HepG2 (cell line): ENCODE measurements around the gene LUC7L. TPM values are rescaled to one million over a fixed set of nuclear protein-coding genes. Genes with fewer than 3 reads are reported as not detected.
A peak's percentile ranks its signal among the peaks of the same experiment; 100 is the strongest.

Experiments
- ATAC-seq: fragments of 200-7000 bp; cut with Tn5 transposase; 3 replicates; pipeline ENCODE4 v1.9.1; 2020; ENCODE audit warnings: mild to moderate bottlenecking, moderate library complexity
- BruUV-seq: library from RNA; stranded (reverse); fragments of 400-500 nt; replicated peaks from 2 replicates; lab custom pipeline; 2021; lab: Mats Ljungman, UMichigan
- CTCF ChIA-PET: fragments of 300-600 bp; formaldehyde crosslinking; extraction: SDS; loops from one replicate; lab custom pipeline; 2021; ENCODE audit warnings: low total read pairs, inconsistent platforms, low intra/inter-chr PET ratio; lab: Yijun Ruan, JAX
- POLR2A ChIA-PET: fragments of 350-600 bp; sonication (Branson Sonifier 250); formaldehyde crosslinking; loops from one replicate; lab custom pipeline; 2020; ENCODE audit warnings: antibody characterized with exemption, inconsistent platforms; lab: Yijun Ruan, JAX
- DNase-seq: peaks from one replicate; pipeline ENCODE4 v3.0.0-alpha.2; 2015; ENCODE audit warnings: low spot score
- FAIRE-seq: peaks from 3 replicates; lab custom pipeline; 2011; peaks lifted over from hg19 to GRCh38; lab: Jason Lieb, UNC
- H2AFZ ChIP-seq: one replicate; pipeline ENCODE4 v1.6.1; 2011; ENCODE audit warnings: low read length, inconsistent platforms
- H3K27ac ChIP-seq: fragments of 300-600 bp; 3 replicates; pipeline ENCODE4 v1.8.0; 2011; ENCODE audit warnings: mixed run types, mild to moderate bottlenecking, mixed read lengths, low read length, inconsistent platforms; ENCODE audit not compliant: insufficient read depth; ENCODE audit errors: extremely low read length
- H3K27me3 ChIP-seq, 2 experiments: fragments of 200-600 bp in 1 of 2; 2 replicates in 1 of 2; 3 replicates in 1 of 2; pipeline versions ENCODE4 v1.6.0 to v1.8.0; 2011; ENCODE audit warnings: low read length in 2 of 2, mild to moderate bottlenecking in 2 of 2, moderate library complexity in 2 of 2, inconsistent platforms in 1 of 2; ENCODE audit not compliant: insufficient read depth in 2 of 2, control insufficient read depth in 1 of 2
- H3K36me3 ChIP-seq, 2 experiments: fragments of 200-600 bp in 1 of 2; replicated peaks in 1 of 2; 2 replicates in 1 of 2; 3 replicates in 1 of 2; pipeline versions ENCODE4 v1.5.1 to v1.8.0; 2011; ENCODE audit warnings: low read length in 2 of 2, inconsistent platforms in 1 of 2; ENCODE audit not compliant: insufficient read depth in 2 of 2, control insufficient read depth in 1 of 2
- H3K4me1 ChIP-seq: 2 replicates; pipeline ENCODE4 v1.5.1; 2012; ENCODE audit warnings: low read length, inconsistent platforms; ENCODE audit not compliant: insufficient read depth
- H3K4me2 ChIP-seq: 2 replicates; pipeline ENCODE4 v1.6.0; 2011; ENCODE audit warnings: low read depth, low read length, inconsistent platforms
- H3K4me3 ChIP-seq, 3 experiments: fragments of 200-600 bp in 1 of 3; sonication (generic), shearing (Covaris generic) in 1 of 3; replicated peaks in 1 of 3; 2 replicates each; pipeline ENCODE4 v1.5.1; 2011 to 2016; ENCODE audit warnings: low read length in 3 of 3, inconsistent platforms in 2 of 3, low read depth in 2 of 3, mild to moderate bottlenecking in 2 of 3, control low read depth in 1 of 3, mixed read lengths in 1 of 3; ENCODE audit not compliant: insufficient read depth in 1 of 3
- H3K79me2 ChIP-seq: one replicate; pipeline ENCODE4 v1.6.1; 2011; ENCODE audit warnings: low read length, inconsistent platforms; ENCODE audit not compliant: insufficient read depth
- H3K9ac ChIP-seq: 2 replicates; pipeline ENCODE4 v1.6.0; 2011; ENCODE audit warnings: mild to moderate bottlenecking, low read depth, low read length, inconsistent platforms; ENCODE audit not compliant: insufficient read depth
- H3K9me3 ChIP-seq: 2 replicates; pipeline ENCODE4 v1.5.1; 2012; ENCODE audit warnings: mild to moderate bottlenecking, low read length
- H4K20me1 ChIP-seq: 2 replicates; pipeline ENCODE4 v1.6.0; 2011; ENCODE audit warnings: inconsistent platforms, mild to moderate bottlenecking, low read length, moderate library complexity; ENCODE audit not compliant: insufficient read depth
- POLR2A ChIP-seq, 2 experiments: IDR thresholded peaks; 2 replicates each; pipeline ENCODE4 v1.6.1; 2011; ENCODE audit warnings: low read depth in 2 of 2, low read length in 2 of 2, mild to moderate bottlenecking in 1 of 2, moderate library complexity in 1 of 2; ENCODE audit not compliant: insufficient read depth in 1 of 2
- RFXANK ChIP-seq: IDR thresholded peaks from 2 replicates; pipeline ENCODE4 v1.6.1; 2016
- ZSCAN25 ChIP-seq: sonication (generic); formaldehyde crosslinking; IDR thresholded peaks from 2 replicates; pipeline ENCODE4 v1.8.0; 2022; ENCODE audit warnings: mild to moderate bottlenecking, missing genetic modification reagents
- WGBS: methylation state at CpG from one replicate; pipeline ENCODE4 v1.1.6; 2017; ENCODE audit warnings: low lambda C conversion rate; 5-methylcytosine and 5-hydroxymethylcytosine counted together
- in situ Hi-C: cut with HindIII; loops from 2 replicates; pipeline ENCODE4 v1.10.0; 2017; ENCODE audit warnings: low pct_unique_long_range_greater_than_20kb; ENCODE audit not compliant: extremely low pct_ligation_motif_present
- intact Hi-C: fragments of 100-400 bp; cut with micrococcal nuclease; formaldehyde crosslinking; loops from one replicate; pipeline ENCODE4 v1.10.0; 2022; ENCODE audit not compliant: unreplicated experiment
- polyA plus RNA-seq, 8 experiments: library from polyadenylated mRNA; depleted of rRNA in 3 of 8; stranded (reverse) in 7 of 8; unstranded in 1 of 8; fragments of >200 nt; fragmentation: Illumina TruSeq in 4 of 8; extraction: Trizol in 4 of 8; gene quantifications; 2 replicates each; pipeline versions ENCODE4 v1.2.1 to v1.2.3, GENCODE V29; 2011 to 2016; ENCODE audit warnings: low read depth in 4 of 8, missing spikeins in 1 of 8, mixed read lengths in 1 of 8; ENCODE audit not compliant: insufficient read depth in 1 of 8
- total RNA-seq, 5 experiments: library from RNA; depleted of rRNA; stranded (reverse); fragments of >200 nt; fragmentation: Illumina TruSeq; extraction: Trizol; gene quantifications; 2 replicates each; pipeline ENCODE4 v1.2.3, GENCODE V29; 2016; ENCODE audit warnings: low read depth in 1 of 5
- TF ChIP-seq, protein P1 (sequence below): sonication (generic); formaldehyde crosslinking; IDR thresholded peaks from 2 replicates; pipeline ENCODE4 v1.4.0; 2020; ENCODE audit warnings: missing genetic modification reagents

Gene LUC7L
- total and polyA plus RNA-seq, 2 of the 13 experiments (the other 11 are each of a cell fraction or from before 2014, with no cell fraction given): 48.7 to 56.9 TPM

DNA sequence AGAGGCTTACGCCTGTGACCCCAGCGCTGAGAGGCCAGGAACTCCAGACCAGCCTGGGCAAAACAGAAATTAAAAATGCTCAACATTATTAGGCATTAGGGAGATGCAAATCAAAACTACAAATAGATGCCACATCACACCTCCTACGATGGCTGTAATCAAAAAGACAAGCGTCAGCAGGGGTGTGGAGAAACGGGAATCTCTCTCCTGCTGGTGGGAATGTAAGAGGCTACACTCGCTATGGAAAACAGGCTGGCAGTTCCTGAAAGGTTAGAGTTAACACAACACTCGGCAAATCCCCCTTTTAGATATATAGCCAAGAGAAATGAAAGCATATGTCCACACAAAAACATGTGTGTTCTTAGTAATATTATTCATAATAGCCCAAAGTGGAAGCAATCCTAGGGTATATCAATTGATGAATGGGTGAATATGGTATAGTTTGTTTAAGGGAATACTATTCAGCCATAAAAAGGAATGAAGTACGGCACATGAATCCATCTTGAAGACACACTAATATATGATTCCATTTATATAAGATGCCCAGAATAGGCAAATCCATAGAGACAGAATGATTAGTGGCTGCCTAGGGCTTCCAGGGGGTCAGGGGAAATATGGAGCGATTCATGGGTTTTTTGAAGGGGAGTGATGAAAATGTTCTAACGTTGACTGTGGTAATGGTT lies 88.9 kb downstream of the LUC7L start:
- intact Hi-C loops: no loop called here
- CTCF ChIA-PET: no interaction called here
- no peak overlapping the region for H2AFZ ChIP-seq
- H3K36me3 ChIP-seq: no peaks in the 10 kb centered on the region
- FAIRE-seq: peak; percentile 4
- H3K4me3 ChIP-seq: no peak overlapping the region
- H3K4me1 ChIP-seq: peaks cover 54% of the 10 kb centered on the region
- BruUV-seq: no TSS peak
- POLR2A ChIA-PET: no interaction called here
- ATAC-seq: no peak
- H3K4me2 ChIP-seq: no peak overlapping the region
- H3K9me3 ChIP-seq: no peaks in the 10 kb centered on the region
- no peak overlapping the region for H3K27ac ChIP-seq
- no peak overlapping the region for H3K9ac ChIP-seq
- in situ Hi-C loops: no loop called here
- H3K27me3 ChIP-seq: peaks cover 0 to 4% of the 10 kb centered on the region in 2 experiments; a peak in 1 of 5 replicates
- WGBS: 64% methylated on average over 10 of the region's 10 CpGs
- H3K79me2 ChIP-seq: peaks cover 12% of the 10 kb centered on the region
- TF ChIP-seq POLR2A (IDR thresholded peaks at IDR 0.05; ENCODE audit: insufficient read depth in 1 of 2, low read depth in 2 of 2, low read length in 2 of 2): peak in 1 of 2 experiments; percentile 36; a peak in 1 of 4 replicates
- TF ChIP-seq, protein P1, sequence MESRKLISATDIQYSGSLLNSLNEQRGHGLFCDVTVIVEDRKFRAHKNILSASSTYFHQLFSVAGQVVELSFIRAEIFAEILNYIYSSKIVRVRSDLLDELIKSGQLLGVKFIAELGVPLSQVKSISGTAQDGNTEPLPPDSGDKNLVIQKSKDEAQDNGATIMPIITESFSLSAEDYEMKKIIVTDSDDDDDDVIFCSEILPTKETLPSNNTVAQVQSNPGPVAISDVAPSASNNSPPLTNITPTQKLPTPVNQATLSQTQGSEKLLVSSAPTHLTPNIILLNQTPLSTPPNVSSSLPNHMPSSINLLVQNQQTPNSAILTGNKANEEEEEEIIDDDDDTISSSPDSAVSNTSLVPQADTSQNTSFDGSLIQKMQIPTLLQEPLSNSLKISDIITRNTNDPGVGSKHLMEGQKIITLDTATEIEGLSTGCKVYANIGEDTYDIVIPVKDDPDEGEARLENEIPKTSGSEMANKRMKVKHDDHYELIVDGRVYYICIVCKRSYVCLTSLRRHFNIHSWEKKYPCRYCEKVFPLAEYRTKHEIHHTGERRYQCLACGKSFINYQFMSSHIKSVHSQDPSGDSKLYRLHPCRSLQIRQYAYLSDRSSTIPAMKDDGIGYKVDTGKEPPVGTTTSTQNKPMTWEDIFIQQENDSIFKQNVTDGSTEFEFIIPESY: peak; percentile 16; the same call in 1 of the 2 replicates
- TF ChIP-seq RFXANK (CRISPR knock-in tag): no peak
- 0 out of 2 replicates have a peak, but pooled peaks have one; percentile 59 for TF ChIP-seq ZSCAN25 (CRISPR knock-in tag)
- H4K20me1 ChIP-seq: no peaks in the 10 kb centered on the region
- DNase-seq: no peak
